Suprapubic skin (tissue), 4 donors: ENCODE measurements around the gene AAMP. TPM values are rescaled to one million over a fixed set of nuclear protein-coding genes. Genes with fewer than 3 reads are reported as not detected.
A peak's percentile ranks its signal among the peaks of the same experiment; 100 is the strongest.

Source experiments
- DNase-seq, 2 donors: peaks; one replicate each; pipeline ENCODE4 v3.0.0-alpha.2; 2019; ENCODE audit warnings: low spot score in 2 of 2
- H3K27ac ChIP-seq: fragments of 200-600 bp; sonication (generic); one replicate; pipeline ENCODE4 v1.5.1; 2019
- H3K27me3 ChIP-seq: fragments of 200-600 bp; sonication (generic); one replicate; pipeline ENCODE4 v1.5.1; 2019
- H3K36me3 ChIP-seq: fragments of 200-600 bp; sonication (generic); one replicate; pipeline ENCODE4 v1.5.1; 2019
- H3K4me1 ChIP-seq: fragments of 200-600 bp; sonication (generic); one replicate; pipeline ENCODE4 v1.5.1; 2019
- H3K4me3 ChIP-seq: fragments of 200-600 bp; sonication (generic); one replicate; pipeline ENCODE4 v1.5.1; 2019; ENCODE audit warnings: mild to moderate bottlenecking
- H3K9me3 ChIP-seq: fragments of 200-600 bp; sonication (generic); one replicate; pipeline ENCODE4 v1.5.1; 2019
- CTCF ChIP-seq, 2 donors: fragments of 200-600 bp in 1 of 2; fragments of 450-650 bp in 1 of 2; sonication (generic) in 1 of 2; IDR thresholded peaks; one replicate each; pipeline ENCODE4 v1.5.1; 2016 to 2019; ENCODE audit warnings: antibody characterized with exemption in 2 of 2, mild to moderate bottlenecking in 1 of 2, moderate library complexity in 1 of 2
- EP300 ChIP-seq: sonication (generic); formaldehyde crosslinking; IDR thresholded peaks from one replicate; pipeline ENCODE4 v1.6.1; 2017; ENCODE audit warnings: antibody characterized with exemption
- POLR2A ChIP-seq, 2 donors: fragments of 450-650 bp; IDR thresholded peaks; one replicate each; pipeline ENCODE4 v1.6.1; 2017; ENCODE audit warnings: antibody characterized with exemption in 2 of 2, mild to moderate bottlenecking in 2 of 2, moderate library complexity in 2 of 2
- POLR2AphosphoS5 ChIP-seq, 3 donors: sonication (generic); formaldehyde crosslinking; IDR thresholded peaks; one replicate each; pipeline ENCODE4 v1.6.1; 2017; ENCODE audit warnings: antibody characterized with exemption in 3 of 3
- WGBS: methylation state at CpG from one replicate; pipeline ENCODE4 v1.1.5; 2018; 5-methylcytosine and 5-hydroxymethylcytosine counted together
- total RNA-seq, 4 donors: library from RNA; depleted of rRNA; stranded (reverse); fragments of >200 nt; gene quantifications; one replicate each; pipeline ENCODE4 v1.1.0, GENCODE V29; 2016

The AAMP gene
- total RNA-seq, 4 donors from 2014 or later = 103 to 154 (median 144) TPM

GRCh38 chr2:218262237-218262600 is 7.7 kb downstream of the AAMP start:
- WGBS = 71% methylated on average over 6 of the region's 6 CpGs
- TF ChIP-seq EP300 (no peak), POLR2AphosphoS5 (IDR thresholded peaks at IDR 0.05) (no peak), CTCF (IDR thresholded peaks at IDR 0.05) (no peak), POLR2A (IDR thresholded peaks at IDR 0.05) (no peak)
- DNase-seq = no peak
- Histone ChIP-seq H3K27ac (no peak overlapping the region), H3K36me3 (peaks cover 46% of the 10 kb centered on the region), H3K4me3 (no peak overlapping the region), H3K9me3 (no peaks in the 10 kb centered on the region), H3K27me3 (no peaks in the 10 kb centered on the region), H3K4me1 (peaks cover 44% of the 10 kb centered on the region)

GRCh38 chr2:218261423-218262236 is 8.3 kb downstream of the AAMP start:
- H3K4me1 ChIP-seq = peaks cover 44% of the 10 kb centered on the region
- no peak for TF ChIP-seq CTCF (IDR thresholded peaks at IDR 0.05)
- TF ChIP-seq EP300 = no peak
- WGBS = 64% methylated on average over 7 of the region's 8 CpGs
- H3K27ac ChIP-seq = peak overlapping the region; percentile 29
- peaks cover 40% of the 10 kb centered on the region for H3K36me3 ChIP-seq
- peak in 1 of 2 donors; percentile 59 for DNase-seq
- no peaks in the 10 kb centered on the region for H3K27me3 ChIP-seq
- H3K4me3 ChIP-seq = no peak overlapping the region
- H3K9me3 ChIP-seq = no peaks in the 10 kb centered on the region

- Histone ChIP-seq H3K27ac (peak within 1 kb of the TSS; percentile 69), H3K4me3 (no peak within 1 kb of the TSS), H3K27me3 (no peaks in the 10 kb centered on the region), H3K9me3 (no peaks in the 10 kb centered on the region), H3K36me3 (peaks cover 40% of the 10 kb centered on the region), H3K4me1 (peaks cover 44% of the 10 kb centered on the region)
- TF ChIP-seq CTCF (IDR thresholded peaks at IDR 0.05) (no peak), EP300 (no peak), POLR2A (IDR thresholded peaks at IDR 0.05) (no peak), POLR2AphosphoS5 (IDR thresholded peaks at IDR 0.05) (no peak)
- peak in 1 of 2 donors; percentile 74 for DNase-seq
- WGBS = 67% methylated on average over 7 of the region's 10 CpGs
Measured at GRCh38 chr2:218260742-218261422, 9.1 kb downstream of the AAMP start, which contains the start of gene GPBAR1. Gene GPBAR1 (plus strand): TSS chr2:218261015. CDS start chr2:218262725, 1,710 bp downstream.

GRCh38 chr2:218260166-218260565 is 9.8 kb downstream of the AAMP start:
- peak in 1 of 2 donors; percentile 25 for DNase-seq
- H3K36me3 ChIP-seq = peaks cover 40% of the 10 kb centered on the region
- H3K4me1 ChIP-seq = peaks cover 44% of the 10 kb centered on the region
- no peaks in the 10 kb centered on the region for H3K9me3 ChIP-seq
- H3K27ac ChIP-seq = peak overlapping the region; percentile 69
- H3K4me3 ChIP-seq = no peak overlapping the region
- H3K27me3 ChIP-seq = no peaks in the 10 kb centered on the region
- TF ChIP-seq EP300 (no peak), CTCF (IDR thresholded peaks at IDR 0.05) (no peak), POLR2A (IDR thresholded peaks at IDR 0.05) (no peak), POLR2AphosphoS5 (IDR thresholded peaks at IDR 0.05) (no peak)
- 93% methylated on average over 5 of the region's 5 CpGs for WGBS
